NCI-H1436 treated with DMSO at 0.1 percent for 48 hours (cell line): ENCODE measurements around the gene NRN1L.
A peak's percentile ranks its signal among the peaks of the same experiment; 100 is the strongest.

Experiments used
- DNase-seq: peaks from one replicate; lab custom pipeline; 2025; lab: John Stamatoyannopoulos, UW

The NRN1L gene

DNA sequence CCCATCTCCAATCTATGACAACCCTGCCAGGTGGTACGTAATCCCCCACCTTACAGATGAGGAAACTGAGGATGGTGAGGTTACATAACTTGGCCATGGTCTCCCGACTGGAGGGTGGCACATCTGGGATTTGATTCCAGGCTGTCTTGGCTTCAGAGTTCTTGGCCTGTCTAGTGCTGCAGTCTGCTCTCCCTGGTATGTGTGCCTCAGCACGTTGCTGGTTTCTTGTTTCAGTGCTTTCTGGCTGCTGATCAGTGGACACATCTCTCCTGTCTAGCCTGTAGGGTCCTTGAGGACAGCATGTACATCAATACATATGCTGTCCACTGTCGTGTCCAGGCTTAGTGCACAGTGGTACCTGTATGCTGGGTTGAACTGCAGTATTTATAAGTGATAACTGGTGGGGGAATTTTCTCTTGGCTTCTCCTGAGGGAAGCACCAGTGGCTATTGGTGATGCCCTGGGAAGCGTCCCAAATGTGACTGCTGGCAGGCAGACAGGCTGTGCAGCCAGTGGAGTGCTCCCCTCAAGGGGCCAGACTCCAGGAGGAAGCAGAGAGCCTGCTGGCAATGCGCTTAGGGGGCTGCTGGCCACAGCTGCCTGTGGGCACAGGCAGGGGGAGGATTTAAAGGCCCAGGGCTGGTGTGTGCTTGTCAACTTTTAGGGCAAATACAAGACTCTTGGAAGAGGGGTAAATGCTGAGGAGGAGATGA, 32.6 kb downstream of the NRN1L start:
- DNase-seq = no peak

DNA sequence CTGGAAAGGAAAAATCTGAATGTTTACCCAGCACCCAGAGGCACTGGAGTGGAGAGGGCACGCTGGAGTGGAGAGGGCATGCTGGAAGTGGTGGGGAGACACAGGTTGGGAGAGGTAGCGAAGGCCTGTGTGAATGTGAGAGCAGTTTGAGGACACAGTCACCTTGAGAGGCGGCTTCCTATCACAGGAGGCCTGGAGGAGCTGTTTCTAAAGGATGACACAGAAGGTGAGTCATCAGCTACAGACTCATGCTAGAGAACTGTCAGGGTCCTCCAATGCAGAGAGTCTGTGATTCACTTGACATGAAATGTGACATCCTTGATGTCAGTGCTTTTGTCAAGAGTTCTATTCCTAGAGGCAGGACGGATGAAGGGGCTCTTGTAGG, 33.2 kb downstream of the NRN1L start:
- no peak for DNase-seq

DNA sequence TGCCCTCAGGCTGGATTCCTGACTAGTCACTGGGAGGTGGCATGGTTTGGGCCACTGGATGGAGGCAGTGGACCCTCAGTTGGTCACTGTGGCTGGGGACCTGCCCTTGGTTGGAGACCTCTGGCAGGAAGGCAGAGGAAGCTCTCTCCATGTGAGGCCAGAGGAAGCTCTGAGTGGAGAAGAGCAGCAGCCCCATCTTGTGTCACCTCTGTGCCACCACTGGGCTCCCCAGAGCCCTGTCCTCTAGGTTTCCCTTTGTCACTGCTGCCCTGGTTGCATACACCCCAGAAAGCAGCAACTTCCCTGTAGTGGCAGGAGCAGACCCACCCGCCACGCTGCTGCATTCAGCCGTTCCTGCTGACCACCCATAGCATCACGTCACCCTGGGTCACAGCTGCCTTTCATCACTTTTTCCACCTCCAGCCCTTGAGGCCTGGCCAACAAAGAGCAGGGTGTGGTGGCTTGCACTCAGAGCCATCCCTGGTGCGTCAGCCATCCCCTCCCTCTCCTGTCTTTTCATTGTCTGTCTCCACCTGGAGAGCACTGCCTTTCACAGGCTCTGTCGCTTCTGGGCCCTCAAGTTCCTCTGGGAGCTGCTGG, 35.0 kb downstream of the NRN1L start:
- DNase-seq = no peak

DNA sequence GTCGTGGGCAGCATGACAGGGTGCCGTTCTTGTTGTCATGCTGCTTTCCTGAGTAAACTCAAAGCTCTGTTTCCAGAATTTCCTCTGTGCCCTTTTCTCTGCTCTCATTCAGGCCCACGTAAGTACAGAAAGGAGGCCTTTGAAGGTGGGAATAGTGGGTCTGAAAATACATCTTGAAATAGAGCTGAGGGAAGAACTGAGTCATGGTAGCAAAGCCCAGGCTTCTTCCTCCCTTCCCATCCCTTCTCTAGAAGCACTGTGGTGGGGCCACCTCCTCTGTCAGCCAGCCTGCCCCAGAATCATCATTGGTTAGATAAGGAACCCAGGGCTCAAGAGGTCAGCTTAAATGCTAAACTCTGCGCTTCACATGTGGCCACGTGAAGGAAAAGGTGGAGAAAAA, 37.5 kb downstream of the NRN1L start:
- DNase-seq = no peak

DNA sequence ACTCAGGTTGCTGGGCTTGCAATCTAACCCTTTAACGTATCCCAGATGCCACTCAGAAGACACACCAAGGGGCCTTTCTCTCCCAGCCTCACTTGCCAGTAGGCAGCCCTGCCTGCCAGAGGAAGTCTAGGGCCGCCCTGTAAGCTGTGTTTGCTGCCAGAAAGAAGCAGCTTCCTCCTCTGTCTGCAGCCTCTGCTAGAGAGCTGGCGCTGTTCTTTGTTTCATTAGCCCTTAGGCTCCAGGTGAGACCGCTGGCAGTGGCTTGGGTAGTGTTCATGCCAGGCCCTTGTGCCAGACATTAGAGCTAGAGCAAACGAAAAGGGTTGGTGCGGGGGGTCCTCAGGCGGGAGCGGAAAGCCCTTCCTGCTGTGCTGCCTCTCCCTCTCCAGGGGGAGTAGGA, 38.1 kb downstream of the NRN1L start:
- DNase-seq = no peak

DNA sequence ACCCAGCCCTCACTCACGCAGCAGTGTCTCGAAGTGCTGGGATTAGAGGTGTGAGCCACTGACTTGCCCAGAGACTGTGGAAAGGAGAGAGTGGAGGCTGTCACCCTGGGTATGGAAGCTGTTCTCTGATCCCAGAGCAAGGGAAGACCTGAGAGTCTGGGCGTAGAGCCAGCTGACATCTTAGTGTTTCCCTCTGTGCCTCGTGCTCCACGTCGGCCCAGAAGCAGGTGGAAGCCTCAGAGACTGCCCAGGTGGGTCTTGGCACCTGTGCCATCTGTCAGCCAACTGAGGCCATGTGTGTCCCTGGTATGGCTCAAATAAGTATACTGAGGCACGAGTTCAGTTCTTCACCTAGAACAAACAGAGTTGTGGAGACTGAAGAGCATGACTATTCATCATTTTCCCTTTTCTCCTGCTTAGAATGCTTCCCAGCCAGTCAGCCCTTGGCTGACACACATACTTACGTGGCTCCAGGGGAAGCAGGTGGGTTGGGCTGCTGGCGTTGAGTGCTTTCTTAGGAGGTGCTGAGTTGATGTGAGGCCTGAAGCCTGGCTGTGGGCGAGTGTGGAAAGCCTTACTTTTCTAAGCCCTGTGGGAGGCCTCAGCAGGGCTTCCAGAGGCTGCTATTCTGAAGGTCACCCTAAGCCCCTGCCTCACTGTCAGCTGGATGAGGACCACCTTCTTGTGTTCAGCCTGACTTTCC, 38.9 kb downstream of the NRN1L start:
- DNase-seq = no peak

DNA sequence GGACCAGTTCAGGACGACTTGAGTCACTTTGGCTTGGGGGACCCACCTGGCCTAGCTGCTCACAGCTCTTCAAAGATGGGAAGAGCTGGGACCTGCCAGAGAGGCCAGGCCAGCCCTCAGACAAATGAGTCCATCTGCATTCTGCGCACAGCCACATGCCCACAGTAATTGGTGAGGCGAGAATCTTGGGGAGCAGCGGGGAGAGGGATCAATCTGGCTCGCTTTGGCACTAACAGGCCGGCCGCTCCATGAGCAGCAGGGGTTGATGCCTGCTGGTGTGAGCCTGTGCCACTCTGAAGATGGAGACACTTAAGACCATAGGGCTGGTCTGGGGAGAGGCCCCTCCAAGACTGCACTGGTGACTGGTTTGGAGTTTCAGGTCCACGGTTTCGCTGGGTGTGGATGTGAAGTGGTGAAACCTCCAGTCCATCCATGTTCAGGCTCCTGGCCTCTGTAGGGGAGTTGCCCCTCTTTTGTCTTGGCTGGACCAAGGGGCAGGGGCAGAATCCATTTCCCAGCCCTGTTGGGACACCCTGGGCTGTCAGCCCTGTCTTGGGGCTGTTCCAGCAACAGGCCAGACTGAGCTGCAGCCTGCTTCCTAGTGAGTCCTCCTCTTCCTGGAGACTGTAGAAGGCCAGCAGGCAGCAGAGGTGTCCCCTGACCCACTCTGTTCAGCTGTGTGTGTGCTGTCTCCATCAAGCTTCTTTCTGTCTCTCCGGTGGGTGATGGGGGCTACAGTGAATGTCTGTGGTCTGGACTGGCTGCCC, 39.6 kb downstream of the NRN1L start:
- no peak for DNase-seq

DNA sequence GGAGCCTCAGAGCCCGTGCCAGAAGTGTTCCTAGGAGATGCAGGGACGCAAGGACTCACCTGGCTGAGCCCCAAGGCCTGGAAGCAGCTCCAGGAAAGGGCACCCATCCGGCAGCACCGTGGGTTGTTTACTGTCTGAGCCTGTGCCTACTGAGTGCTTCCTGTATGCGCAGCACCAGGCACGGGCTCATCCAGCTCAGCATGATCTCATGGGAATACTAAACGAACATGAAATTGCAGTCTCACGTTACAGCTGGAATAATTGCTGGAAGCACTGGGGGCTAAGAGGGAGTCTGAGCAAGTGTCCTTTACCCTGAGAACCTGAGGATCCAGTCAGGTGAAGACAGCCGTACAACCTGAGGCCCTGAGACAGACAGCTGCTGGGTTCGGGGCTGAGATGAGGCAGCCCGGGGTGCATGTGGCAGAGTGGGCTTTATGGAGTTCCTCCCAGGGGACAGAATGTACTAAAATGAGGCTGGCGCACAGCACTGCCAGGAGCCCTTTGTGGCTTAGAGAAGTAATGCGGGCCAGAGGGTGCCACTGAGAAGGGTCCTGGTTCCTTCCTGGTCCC, 41.6 kb downstream of the NRN1L start:
- DNase-seq = peak; percentile 67

DNA sequence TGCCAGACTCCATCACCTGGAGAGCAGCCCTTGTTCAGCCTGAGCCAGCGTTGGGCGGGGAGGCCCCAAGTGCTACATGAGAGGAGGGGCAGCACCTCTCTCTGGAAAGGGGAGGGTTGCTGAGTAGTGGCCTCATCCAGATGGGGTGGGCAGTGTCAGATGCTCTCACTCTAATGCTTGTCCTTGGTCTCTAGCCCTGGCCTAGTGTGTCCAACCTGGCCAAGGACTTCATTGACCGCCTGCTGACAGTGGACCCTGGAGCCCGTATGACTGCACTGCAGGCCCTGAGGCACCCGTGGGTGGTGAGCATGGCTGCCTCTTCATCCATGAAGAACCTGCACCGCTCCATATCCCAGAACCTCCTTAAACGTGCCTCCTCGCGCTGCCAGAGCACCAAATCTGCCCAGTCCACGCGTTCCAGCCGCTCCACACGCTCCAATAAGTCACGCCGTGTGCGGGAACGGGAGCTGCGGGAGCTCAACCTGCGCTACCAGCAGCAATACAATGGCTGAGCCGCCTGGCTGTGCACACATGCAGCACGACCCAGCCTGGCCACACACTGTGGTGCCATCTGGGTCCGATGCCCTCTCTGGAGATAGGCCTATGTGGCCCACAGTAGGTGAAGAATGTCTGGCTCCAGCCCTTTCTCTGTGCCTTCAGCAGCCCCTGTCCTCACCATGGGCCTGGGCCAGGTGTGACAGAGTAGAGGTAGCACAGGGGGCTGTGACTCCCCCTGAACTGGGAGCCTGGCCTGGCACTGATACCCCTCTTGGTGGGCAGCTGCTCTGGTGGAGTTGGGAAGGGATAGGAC, 42.7 kb downstream of the NRN1L start:
- DNase-seq = no peak

DNA sequence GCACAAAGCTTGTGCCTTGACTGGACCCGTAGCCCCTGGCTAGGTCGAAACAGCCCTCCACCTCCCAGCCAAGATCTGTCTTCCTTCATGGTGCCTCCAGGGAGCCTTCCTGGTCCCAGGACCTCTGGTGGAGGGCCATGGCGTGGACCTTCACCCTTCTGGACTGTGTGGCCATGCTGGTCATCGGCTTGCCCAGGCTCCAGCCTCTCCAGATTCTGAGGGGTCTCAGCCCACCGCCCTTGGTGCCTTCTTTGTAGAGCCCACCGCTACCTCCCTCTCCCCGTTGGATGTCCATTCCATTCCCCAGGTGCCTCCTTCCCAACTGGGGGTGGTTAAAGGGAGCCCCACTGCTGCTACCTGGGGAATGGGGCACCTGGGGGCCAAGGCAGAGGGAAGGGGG, 43.5 kb downstream of the NRN1L start:
- no peak for DNase-seq

DNA sequence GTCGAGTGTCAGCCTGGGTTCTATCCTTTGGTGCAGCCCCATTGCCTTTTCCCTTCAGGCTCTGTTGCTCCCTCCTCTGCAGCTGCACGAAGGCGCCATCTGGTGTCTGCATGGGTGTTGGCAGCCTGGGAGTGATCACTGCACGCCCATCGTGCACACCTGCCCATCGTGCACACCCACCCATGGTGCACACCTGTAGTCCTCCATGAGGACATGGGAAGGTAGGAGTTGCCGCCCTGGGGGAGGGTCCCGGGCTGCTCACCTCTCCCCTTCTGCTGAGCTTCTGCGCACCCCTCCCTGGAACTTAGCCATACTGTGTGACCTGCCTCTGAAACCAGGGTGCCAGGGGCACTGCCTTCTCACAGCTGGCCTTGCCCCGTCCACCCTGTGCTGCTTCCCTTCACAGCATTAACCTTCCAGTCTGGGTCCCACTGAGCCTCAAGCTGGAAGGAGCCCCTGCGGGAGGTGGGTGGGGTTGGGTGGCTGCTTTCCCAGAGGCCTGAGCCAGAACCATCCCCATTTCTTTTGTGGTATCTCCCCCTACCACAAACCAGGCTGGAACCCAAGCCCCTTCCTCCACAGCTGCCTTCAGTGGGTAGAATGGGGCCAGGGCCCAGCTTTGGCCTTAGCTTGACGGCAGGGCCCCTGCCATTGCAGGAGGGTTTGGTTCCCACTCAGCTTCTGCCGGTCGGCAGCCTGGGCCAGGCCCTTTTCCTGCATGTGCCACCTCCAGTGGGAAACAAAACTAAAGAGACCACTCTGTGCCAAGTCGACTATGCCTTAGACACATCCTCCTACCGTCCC, 44.1 kb downstream of the NRN1L start:
- DNase-seq = no peak

DNA sequence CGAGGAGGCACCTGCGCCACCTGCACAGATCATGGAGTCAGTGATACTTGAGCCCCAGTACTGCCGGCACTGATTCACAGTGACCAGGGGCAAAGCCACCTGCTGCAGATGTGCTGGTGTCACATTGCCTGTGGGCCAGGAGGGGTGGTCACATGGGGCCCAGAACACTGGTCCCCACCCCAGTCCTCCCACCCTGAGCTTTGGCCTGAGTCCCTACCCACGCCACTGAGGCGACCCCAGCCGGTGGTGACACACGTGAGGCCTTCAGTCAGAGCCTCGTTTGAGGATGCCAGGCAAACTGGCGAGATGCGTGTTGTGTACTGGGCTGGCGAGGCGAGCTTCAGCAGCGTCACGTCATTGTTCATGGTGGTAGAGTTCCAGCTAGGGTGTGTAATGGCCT, 45.5 kb downstream of the NRN1L start:
- no peak for DNase-seq

DNA sequence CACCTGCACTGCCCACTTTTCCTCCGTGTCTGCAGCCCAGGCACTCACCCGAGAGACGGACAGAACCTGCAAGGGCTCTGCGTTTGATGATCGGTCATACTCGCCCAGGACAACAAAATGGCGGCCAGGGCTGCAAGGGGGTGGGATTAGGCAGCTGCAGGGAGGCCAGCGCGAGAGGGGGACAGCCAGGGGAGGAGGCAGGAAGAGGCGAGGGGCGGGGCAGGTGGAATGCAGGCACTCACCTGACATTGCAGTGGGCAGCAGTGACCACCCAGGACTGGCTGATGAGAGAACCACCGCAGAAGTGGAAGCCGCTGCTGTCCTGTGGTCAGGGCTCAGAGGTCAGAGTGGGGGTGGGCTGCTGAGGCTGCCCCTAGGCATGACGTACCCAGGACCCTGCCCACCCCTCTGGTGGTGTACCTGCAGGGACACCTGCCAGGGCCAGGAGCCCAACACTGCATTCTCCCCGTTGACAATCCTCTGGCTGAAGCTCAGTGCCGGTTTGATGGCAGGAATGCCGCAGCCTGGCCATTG, 46.1 kb downstream of the NRN1L start:
- DNase-seq = no peak

DNA sequence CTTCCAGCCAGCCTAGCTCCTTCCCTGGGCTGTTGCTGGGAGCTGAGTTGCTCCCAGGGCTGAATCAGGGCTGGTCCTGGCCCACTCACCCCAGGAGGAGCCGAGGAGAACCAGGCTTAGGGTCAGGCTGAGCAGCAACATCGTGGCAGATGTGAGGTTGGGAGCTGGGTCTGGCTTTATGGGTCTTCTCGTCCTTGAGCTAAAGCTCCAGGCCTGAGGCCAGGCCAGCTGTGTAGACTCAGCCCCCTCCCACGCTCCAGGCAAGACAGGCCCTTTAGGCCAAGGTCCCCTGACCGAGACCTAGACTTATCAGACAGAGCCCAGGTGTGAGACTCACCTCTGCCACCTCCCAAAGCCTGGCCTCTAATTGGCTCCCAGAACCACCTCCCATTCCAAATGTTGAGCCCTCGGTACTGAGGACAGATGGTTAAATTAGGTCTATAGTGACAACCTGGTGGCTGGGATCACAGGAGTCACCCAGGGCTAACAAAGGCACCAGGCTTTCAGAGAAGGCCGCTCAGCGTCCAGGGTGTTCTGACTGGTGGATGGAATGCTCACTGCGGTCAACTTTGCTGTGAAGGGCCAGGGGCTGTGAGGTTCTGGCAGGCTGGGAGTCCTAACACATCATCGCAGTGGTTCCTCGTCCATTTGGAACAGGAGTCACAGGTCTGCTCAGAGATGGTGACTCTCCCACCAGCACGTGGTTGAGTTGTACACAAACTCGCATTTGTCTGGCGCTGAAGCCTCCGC, 47.2 kb downstream of the NRN1L start, which contains the start of gene CTRL:
TSS of gene CTRL (minus strand) at position 151 of the 750 bp plus-strand sequence. CDS start at position 141, 10 bp downstream.
- DNase-seq = no peak

DNA sequence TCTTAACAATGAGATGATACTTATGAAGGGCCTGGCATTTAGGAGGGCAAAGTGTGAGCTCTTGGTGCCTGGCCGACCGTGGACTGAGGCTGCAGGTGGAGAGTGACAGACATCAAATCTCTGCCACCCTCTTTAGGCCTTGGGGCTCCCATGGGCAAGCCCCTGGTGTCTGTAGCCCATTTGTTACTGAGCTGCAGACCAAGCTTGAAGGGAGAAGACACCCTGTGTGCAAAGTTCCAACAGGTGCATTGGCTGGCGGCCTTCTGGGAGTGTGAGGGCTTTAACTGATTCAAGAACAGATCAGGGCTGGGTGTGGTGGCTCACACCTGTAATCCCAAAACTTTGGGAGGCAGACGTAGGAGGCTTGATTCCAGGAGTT, 47.8 kb downstream of the NRN1L start:
- DNase-seq = no peak

DNA sequence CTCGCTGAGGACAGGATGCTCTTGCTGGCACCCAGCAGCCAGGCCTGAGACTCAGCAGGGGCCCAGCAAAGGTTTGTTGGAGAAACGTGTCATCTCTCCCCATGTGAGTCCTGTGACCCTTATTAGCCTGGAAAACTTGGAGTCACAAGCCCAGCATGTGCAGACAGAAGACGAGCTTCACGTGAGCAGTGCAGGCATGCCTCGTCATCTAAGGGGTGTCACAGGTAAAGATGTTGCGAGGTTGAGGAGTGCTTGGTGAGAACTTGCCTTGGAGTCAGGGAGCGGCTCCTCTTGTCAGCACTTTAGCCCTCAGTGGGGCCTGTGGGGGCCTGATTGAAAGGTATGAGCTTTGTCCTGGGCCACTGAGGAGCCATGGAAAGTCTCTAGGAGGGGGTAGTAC, 49.1 kb downstream of the NRN1L start:
- no peak for DNase-seq

DNA sequence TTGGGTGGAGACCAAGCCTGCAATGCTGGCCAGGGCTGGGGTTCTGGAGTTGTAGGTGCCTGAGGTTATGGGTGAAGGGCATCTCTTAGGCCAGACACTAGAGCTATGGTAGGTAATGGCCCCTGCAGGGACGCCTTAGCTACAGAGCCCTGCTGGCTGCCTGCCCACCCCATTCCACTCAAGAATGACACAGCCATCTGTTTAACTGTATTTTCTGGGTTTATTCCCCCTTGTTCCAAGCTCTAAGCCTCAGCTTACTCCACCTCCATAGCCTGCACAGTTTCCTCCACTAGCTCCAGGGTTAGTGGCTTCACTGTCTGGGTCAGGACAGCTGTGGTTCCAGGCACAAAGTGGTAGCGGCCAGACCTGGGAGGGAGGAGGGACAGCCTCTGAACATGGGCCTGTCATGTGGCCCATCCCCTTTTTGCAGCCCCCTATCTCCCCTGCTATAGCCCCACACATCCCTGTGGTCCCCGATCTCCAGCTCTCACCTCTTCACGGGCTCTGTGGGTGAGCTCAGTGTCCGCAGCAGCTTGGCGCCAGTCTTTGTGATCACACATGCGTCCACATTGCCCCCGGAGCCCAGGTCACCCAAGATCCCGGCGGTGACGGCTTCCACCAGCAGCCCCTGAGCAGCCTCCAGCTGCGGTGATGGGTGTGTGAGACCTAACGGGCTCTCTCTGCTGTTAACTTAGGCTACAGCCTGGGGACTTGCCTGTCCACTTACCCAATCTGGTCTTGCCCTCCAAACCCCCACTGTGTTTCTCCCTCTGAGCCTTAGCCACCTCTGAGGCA, 49.8 kb downstream of the NRN1L start:
- DNase-seq = no peak

DNA sequence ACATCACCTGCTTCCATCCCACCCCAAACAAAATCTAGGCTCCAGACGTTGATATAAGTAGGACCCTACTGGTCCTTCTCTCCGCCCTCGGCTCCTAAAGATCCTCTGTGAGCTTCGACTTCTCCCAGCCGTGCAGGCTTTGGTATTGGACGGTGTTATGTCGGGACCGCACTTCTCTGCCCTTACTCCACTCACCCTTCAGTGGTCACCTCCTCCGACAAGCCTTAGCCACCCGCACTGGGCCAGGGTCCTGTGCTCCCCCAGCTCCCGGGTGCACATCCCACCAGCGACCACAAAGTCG, 50.4 kb downstream of the NRN1L start:
- no peak for DNase-seq
